ENCODE measurements around the gene CDK5RAP1.
"Not testable (repeated sequence)": the region's sequence is repeated elsewhere in the genome, so short reads cannot be mapped to it uniquely, and the experiment has no call there.

Gene CDK5RAP1, protein sequence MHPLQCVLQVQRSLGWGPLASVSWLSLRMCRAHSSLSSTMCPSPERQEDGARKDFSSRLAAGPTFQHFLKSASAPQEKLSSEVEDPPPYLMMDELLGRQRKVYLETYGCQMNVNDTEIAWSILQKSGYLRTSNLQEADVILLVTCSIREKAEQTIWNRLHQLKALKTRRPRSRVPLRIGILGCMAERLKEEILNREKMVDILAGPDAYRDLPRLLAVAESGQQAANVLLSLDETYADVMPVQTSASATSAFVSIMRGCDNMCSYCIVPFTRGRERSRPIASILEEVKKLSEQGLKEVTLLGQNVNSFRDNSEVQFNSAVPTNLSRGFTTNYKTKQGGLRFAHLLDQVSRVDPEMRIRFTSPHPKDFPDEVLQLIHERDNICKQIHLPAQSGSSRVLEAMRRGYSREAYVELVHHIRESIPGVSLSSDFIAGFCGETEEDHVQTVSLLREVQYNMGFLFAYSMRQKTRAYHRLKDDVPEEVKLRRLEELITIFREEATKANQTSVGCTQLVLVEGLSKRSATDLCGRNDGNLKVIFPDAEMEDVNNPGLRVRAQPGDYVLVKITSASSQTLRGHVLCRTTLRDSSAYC

GRCh38 chr20:33401184-33401920 lies at the start of gene CDK5RAP1:
CDK5RAP1 (minus strand) TSS chr20:33401519; CDS start chr20:33397064, 4,455 bp downstream.
- H3K4me3 ChIP-seq (ENCODE audit: low read depth, low read length) = peak within 1 kb of the TSS; percentile 93
- peak; percentile 70 for DNase-seq (ENCODE audit: low read depth)

GRCh38 chr20:33450867-33451266 lies 49.5 kb upstream of the CDK5RAP1 start:
- DNase-seq (ENCODE audit: low read depth) = no peak

DNA sequence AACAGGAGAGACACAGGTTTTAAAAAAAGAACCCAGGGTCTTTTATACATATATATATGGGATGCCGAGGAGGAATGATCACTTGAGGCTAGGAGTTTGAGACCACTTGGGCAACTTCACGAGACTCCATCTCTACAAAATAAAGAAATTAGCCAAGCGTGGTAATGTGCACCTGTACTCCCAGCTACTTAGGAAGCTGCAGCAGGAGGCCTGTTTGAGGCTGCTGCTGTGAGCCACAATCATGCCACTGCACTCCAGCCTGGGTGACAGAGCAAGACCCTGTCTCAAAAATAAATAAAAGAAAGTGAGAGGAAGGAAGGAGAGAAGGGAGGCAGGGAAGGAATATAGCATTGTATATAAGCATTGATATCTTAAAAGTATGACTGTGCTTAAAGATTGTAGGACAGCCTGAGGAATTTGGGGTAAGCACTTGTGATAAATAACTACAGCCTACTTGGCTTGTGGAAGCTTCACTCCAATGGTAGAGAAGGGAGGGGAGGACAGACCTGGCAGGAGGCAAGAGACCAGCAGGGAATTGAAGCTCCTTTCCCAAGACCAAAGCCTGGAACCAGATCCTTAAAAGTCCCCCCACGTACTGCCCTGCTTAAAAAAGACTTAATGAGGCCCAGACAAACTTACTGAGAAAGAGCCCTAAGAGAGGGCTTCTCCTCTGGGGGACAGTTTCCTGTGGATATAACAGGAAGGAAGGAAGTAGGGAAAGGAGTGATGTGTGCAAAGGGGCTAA lies 44.7 kb upstream of the CDK5RAP1 start:
- DNase-seq (ENCODE audit: low read depth) = no peak
- no peak overlapping the region for H3K4me3 ChIP-seq (ENCODE audit: low read depth, low read length)

More at GRCh38 chr20:33450867-33451266, 49.5 kb upstream of the CDK5RAP1 start:
- no peak overlapping the region for H3K4me3 ChIP-seq (ENCODE audit: low read depth, low read length)

- no peak for DNase-seq (ENCODE audit: low read depth)
- H3K4me3 ChIP-seq (ENCODE audit: low read depth, low read length) = no peak overlapping the region
These were observed 43.7 kb upstream of the CDK5RAP1 start for GRCh38 chr20:33444797-33445560.

- DNase-seq (ENCODE audit: low read depth) = no peak
- H3K4me3 ChIP-seq (ENCODE audit: low read depth, low read length) = peak within 1 kb of the TSS; percentile 67
These were observed 42.4 kb upstream of the CDK5RAP1 start, which contains the start of gene SNTA1 for GRCh38 chr20:33443512-33444239. SNTA1 (minus strand) TSS chr20:33443763; CDS start chr20:33443620, 143 bp downstream.

DNA sequence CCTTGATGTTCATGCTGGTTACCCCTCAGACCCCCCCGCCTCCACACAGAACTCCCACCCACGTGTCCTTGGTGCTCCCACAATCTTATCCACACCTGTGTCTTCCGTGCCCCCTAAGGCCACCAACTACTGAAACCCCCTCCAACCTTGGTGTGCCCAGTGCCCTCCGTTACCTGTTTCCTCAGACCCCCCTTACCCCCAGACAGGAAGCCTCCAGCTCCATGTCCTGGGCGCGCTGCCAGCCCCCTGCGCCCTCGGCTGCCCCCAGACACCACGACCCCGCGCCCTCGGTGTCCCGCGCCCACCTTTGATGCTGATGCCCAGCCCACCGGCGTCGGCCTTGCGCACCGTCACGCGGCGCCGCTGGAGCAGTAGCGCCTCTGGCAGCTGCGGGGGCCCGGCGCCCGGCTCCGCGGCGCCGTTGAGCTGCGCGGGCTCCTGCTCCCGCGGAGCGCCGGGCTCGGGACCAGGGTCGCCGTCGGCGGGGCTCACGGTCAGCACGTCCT lies 41.7 kb upstream of the CDK5RAP1 start:
- peak overlapping the region; percentile 67 for H3K4me3 ChIP-seq (ENCODE audit: low read depth, low read length)
- no peak for DNase-seq (ENCODE audit: low read depth)

DNA sequence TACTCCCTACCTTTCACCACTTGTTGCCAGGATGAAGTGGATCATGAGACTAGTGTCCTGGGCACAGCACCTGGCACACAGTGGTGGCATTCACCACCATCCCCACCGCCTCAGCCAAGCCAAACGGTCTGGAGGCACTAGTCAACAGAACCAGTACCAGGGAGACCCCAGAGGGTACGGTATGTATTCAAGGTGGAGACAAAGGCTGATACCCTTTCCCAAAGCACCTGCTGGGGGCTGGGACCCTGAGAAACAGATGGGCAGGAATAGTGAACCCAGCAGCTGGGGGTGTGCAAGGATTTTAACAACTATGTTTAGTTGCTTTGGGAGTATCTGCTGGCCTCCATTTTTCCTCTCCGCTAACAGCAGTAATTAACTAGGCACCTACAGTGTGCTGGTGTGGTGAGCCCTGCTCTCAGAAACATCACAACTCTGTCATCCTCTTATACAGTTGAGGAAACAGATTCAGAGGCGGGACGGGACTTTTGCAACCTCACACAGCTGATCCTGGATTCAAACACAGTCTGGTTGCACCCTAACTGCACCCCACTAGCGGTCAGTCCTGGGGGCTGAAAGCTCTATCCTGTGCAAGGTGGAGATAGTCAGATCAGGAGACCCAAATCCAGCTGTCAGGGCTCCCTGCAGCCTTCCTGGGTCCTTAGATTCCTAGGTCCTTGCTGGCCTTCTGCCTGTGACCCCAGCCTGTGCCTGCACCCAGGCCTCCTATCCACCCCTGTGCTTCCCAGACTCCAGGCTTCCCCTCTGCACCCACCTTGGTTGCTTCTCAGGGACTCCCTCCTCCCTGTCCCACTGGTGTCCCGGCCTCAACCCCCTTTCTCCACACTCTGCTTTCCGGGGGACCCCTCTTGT lies 41.1 kb upstream of the CDK5RAP1 start:
- H3K4me3 ChIP-seq (ENCODE audit: low read depth, low read length) = peak overlapping the region; percentile 67

DNA sequence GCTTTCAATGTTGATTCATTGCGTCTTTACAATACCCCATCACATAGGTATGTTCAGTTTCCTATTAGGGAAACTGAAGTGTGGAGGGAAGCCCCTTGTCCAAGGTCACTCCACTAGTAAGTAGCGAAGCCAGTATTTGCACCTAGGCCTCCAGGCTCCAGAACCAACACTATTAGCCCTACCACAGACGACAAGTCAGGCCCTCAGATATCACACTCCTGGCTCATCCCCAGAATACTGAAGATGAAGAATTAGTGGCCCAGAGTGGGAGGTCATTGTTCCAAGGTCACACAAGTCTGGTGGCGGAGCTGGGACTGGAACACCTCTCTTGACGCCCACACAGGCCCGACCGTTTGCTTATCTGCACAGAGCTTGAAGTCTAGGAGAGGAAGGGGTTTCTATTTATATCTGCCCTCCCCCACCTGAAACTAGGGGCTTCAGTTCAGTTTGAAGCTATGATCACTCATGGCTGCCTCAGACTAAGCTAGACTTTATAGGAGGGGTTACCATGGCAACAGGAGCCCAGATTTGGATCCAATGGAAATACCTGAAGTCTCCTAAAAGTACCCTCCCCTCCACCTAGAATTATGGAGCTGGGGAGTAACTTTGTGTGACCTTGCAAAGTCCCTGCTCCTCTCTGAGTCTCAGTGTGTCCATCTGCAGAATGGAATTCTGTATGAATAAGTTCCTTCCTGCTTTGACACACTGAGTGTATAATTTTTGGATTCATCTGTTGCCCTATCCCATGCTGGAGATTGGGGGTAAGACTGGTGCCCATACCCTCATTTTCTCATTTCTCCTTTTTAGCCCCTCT lies 40.0 kb upstream of the CDK5RAP1 start:
- DNase-seq (ENCODE audit: low read depth) = no peak
- no peak overlapping the region for H3K4me3 ChIP-seq (ENCODE audit: low read depth, low read length)

More for the DNA sequence above, 41.1 kb upstream of the CDK5RAP1 start:
- no peak for DNase-seq (ENCODE audit: low read depth)

GRCh38 chr20:33440562-33440961 lies 39.2 kb upstream of the CDK5RAP1 start:
- H3K4me3 ChIP-seq (ENCODE audit: low read depth, low read length); DNase-seq (ENCODE audit: low read depth): not testable (repeated sequence)

- H3K4me3 ChIP-seq (ENCODE audit: low read depth, low read length) = no peak overlapping the region
- no peak for DNase-seq (ENCODE audit: low read depth)
These were observed 37.2 kb upstream of the CDK5RAP1 start for GRCh38 chr20:33438481-33438880.

DNA sequence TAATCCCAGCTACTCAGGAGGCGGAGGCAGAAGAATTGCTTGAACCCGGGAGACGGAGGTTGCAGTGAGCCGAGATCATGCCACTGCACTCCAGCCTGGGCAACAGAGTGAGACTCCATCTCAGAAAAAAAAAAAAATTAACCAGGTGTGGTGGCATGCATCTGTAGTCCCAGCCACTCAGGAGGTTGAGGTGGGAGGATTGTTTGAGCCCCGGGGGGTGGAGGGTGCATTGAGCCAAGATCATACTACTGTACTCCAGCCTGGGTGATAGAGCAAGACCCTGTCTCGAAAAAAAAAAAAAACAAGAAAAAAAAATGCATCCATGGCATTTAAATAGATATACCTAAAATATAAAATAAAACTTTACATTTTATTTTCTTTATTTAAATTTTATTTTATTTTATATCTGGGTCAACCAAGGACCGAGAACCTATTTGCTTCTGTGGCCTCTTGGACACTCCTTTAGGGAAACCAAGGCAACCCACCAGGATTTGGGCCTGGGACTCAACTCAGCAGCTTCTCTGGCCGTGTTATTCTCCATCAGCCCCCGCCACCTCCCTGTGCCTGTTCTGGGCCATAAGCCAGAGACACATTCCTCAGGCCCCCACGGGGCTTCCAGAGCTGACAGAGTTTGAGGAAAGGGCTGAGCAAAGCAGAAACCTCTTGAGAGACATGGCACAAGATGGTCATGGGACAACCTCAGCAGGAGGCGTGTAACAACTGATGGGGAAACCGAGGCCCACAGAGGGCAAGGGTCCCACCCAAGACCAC lies 36.0 kb upstream of the CDK5RAP1 start:
- no peak overlapping the region for H3K4me3 ChIP-seq (ENCODE audit: low read depth, low read length)
- no peak for DNase-seq (ENCODE audit: low read depth)

GRCh38 chr20:33434434-33434833 lies 33.1 kb upstream of the CDK5RAP1 start:
- no peak overlapping the region for H3K4me3 ChIP-seq (ENCODE audit: low read depth, low read length)
- no peak for DNase-seq (ENCODE audit: low read depth)

DNA sequence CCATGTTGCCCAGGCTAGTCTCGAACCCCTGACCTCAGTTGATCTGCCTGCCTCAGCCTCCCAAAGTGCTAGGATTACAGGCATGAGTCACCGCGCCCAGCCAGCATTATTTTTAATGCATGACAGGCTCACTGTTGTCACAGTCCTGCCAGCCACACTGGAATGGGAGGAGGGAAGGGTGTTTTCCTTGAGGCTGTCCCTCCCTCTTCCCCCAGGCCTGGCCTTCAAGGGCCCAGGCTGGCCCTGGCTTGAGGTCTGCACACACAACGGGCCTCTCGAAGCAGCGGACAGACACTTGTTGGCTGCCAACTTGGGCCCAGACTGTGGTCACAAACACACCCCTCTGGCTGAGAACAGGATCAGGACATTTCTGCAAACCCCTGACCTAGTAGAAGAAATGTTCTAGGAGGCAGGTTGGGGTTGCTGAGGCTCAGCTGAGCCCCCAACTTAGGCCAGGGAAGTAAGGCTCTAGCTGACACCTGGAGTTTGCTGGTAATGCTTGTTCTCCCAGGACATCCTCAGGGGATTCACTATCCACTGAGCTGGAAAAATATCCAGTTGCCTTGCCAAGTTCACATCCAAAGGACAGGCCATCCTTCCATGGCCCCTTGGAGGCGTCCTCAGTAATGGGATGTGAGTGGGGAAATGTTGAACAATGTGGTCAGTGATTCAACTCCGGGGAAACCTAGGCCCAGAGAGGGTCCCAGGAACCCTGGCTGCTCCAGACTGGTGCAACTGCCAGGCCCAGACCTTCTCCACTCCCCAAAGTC lies 32.3 kb upstream of the CDK5RAP1 start:
- no peak overlapping the region for H3K4me3 ChIP-seq (ENCODE audit: low read depth, low read length)
- no peak for DNase-seq (ENCODE audit: low read depth)

DNA sequence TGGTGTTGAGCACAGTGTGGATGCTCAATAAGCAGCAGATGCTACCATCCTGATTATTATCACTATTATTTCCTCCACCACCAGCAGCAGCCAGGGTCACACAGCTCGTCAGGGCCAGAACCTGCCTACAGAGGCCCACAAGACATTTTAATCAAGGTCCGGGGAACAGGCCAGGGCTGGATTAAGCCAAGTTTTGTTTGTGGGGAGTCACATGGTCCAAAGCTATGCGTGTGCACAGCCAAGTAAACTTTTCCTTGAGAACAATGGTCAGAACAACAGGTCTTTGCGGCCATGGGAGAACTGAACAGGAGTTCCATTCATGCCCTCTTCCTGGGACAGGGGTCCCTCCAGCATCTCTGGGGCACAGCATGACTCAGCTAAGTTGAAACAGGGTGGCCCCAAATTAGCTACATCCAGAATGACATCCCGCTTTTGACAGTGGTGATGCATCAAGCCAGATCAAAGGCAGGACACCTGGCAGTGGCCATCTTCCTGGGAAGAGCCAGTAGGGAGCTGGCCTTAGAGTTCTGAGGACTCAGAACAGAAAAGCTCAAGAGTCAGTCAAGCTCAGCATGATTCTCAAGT lies 30.6 kb upstream of the CDK5RAP1 start:
- DNase-seq (ENCODE audit: low read depth) = no peak
- H3K4me3 ChIP-seq (ENCODE audit: low read depth, low read length) = no peak overlapping the region
